Pancreas (tissue), 10 donors: ENCODE data around the gene ENTR1. TPM values are rescaled to one million over a fixed set of nuclear protein-coding genes. Genes with fewer than 3 reads are reported as not detected.

Experiments
- ATAC-seq, 4 donors: fragments of 200-7000 bp; cut with Tn5 transposase; one replicate each; pipeline versions ENCODE4 v1.8.0 to v1.9.1; 2020; ENCODE audit warnings: mild to moderate bottlenecking in 4 of 4, moderate library complexity in 4 of 4
- DNase-seq, 6 donors: peaks; one replicate each; pipeline ENCODE4 v3.0.0-alpha.2; 2020
- FAIRE-seq: peaks from 2 replicates; lab custom pipeline; 2012; peaks lifted over from hg19 to GRCh38; lab: Jason Lieb, UNC
- H3K27ac ChIP-seq, 4 donors: fragments of 200-600 bp; sonication (generic); 1 replicate in 3 of 4; 2 replicates in 1 of 4; pipeline versions ENCODE4 v1.5.0 to v1.8.0; 2020
- H3K27me3 ChIP-seq, 4 donors: fragments of 200-600 bp; one replicate each; pipeline ENCODE4 v1.8.0; 2021
- H3K36me3 ChIP-seq, 3 donors: fragments of 200-600 bp; sonication (generic) in 1 of 3; one replicate each; pipeline versions ENCODE4 v1.5.0 to v1.8.0; 2020 to 2021
- H3K4me1 ChIP-seq, 3 donors: fragments of 200-600 bp; one replicate each; pipeline ENCODE4 v1.8.0; 2021
- H3K4me3 ChIP-seq, 4 donors: fragments of 200-600 bp; sonication (generic) in 2 of 4; one replicate each; pipeline versions ENCODE4 v1.5.0 to v1.8.0; 2020 to 2021
- H3K9me3 ChIP-seq, 4 donors: fragments of 200-600 bp; one replicate each; pipeline ENCODE4 v1.8.0; 2021
- CTCF ChIP-seq, 4 donors: fragments of 200-600 bp; sonication (generic) in 3 of 4; IDR thresholded peaks; one replicate each; pipeline versions ENCODE4 v1.5.0 to v1.8.0; 2021; ENCODE audit warnings: antibody characterized with exemption in 4 of 4
- WGBS, 2 donors: extraction: QIAGEN DNeasy Blood & Tissue Kit; methylation state at CpG; one replicate each; pipeline ENCODE4 v1.1.7; 2013; 5-methylcytosine and 5-hydroxymethylcytosine counted together
- intact Hi-C, 3 donors: fragments of 100-400 bp; cut with DNase I; formaldehyde crosslinking; loops; one replicate each; pipeline versions ENCODE4 v1.11.1 to v1.14.2; 2022
- polyA plus RNA-seq, 2 donors: library from polyadenylated mRNA; stranded (reverse); fragments of 200-250 nt; gene quantifications; one replicate each; pipeline ENCODE4 v1.2.3, GENCODE V29; 2013
- total RNA-seq, 6 donors: library from RNA; stranded (reverse); fragmentation: NEBNext Ultra II Directional in 4 of 6; extraction: Animal tissue kit (Norgen Biotek cat#: 25700) in 4 of 6; gene quantifications; one replicate each; pipeline versions ENCODE4 v1.2.1 to v1.2.4, GENCODE V29; 2021 to 2023
- donor health status: healthy with polysubstance abuse.
- donor health status: DM: no; HTN: no; CAD: no; lungs with moderate emphysema.
- donor health status: DM: no; HTN: no; CAD: no.
- donor health status: control.
- donor health status: control.
- donor health status: Bipolar disorder and iron deficiency.
- donor health status: DM: yes; HTN: yes; CAD: no.
- donor health status: DM: no; HTN: no; CAD: no.
- donor health status: DM: no; HTN: no; CAD: no.
- donor health status: DM: yes; HTN: yes; CAD: no.

Gene ENTR1
- total and polyA plus RNA-seq, 8 donors = 13.8 to 36.6 (median 22.2) TPM

GRCh38 chr9:136416427-136416826 lies 6.0 kb upstream of the ENTR1 start:
- no peak for FAIRE-seq
- Histone ChIP-seq H3K36me3 (peaks cover 0 to 68% (median 30%) of the 10 kb centered on the region in 3 donors), H3K4me1 (peaks cover 0 to 5% (median 4%) of the 10 kb centered on the region in 3 donors), H3K9me3 (no peaks in the 10 kb centered on the region), H3K27me3 (no peaks in the 10 kb centered on the region), H3K4me3 (no peak overlapping the region), H3K27ac (no peak overlapping the region)
- DNase-seq = no peak
- intact Hi-C loops = no loop called here
- 95 to 96% methylated on average over 8 of the region's 8 CpGs for WGBS, 2 donors
- ATAC-seq = no peak
- no peak for TF ChIP-seq CTCF (IDR thresholded peaks at IDR 0.05)

- ATAC-seq (no peak), FAIRE-seq (no peak), DNase-seq (peak in 2 of 6 donors; percentile 53 to 63)
- Histone ChIP-seq H3K27me3 (no peaks in the 10 kb centered on the region), H3K4me3 (no peak overlapping the region), H3K36me3 (peaks cover 0 to 42% (median 13%) of the 10 kb centered on the region in 3 donors), H3K27ac (no peak overlapping the region), H3K9me3 (no peaks in the 10 kb centered on the region), H3K4me1 (peaks cover 0 to 15% (median 13%) of the 10 kb centered on the region in 3 donors)
- intact Hi-C loops = no loop called here
- WGBS, 2 donors = 75 to 76% methylated on average over 9 of the region's 9 CpGs
- no peak for TF ChIP-seq CTCF (IDR thresholded peaks at IDR 0.05)
Observed at GRCh38 chr9:136412962-136413361, 2.5 kb upstream of the ENTR1 start.

- 27 to 29% methylated on average over 4 of the region's 4 CpGs for WGBS, 2 donors
- DNase-seq (no peak), FAIRE-seq (no peak), ATAC-seq (no peak)
- peak overlapping the region; percentile 72 to 97 (median 89) for H3K4me3 ChIP-seq
- no peak for TF ChIP-seq CTCF (IDR thresholded peaks at IDR 0.05)
- H3K27ac ChIP-seq = no peak overlapping the region
- H3K27me3 ChIP-seq = no peaks in the 10 kb centered on the region
- H3K4me1 ChIP-seq = peaks cover 0 to 15% (median 13%) of the 10 kb centered on the region in 3 donors
- intact Hi-C loops = no loop called here
- H3K9me3 ChIP-seq = no peaks in the 10 kb centered on the region
- peaks cover 0 to 34% (median 11%) of the 10 kb centered on the region in 3 donors for H3K36me3 ChIP-seq
Observed at GRCh38 chr9:136411378-136411777, 964 bp upstream of the ENTR1 start.

- FAIRE-seq = no peak
- intact Hi-C loops = no loop called here
Observed at GRCh38 chr9:136409557-136410455, 608 bp downstream of the ENTR1 start.

More at GRCh38 chr9:136409557-136410455, 608 bp downstream of the ENTR1 start:
- DNase-seq (peak in 4 of 6 donors; percentile 29 to 78 (median 60)), ATAC-seq (peak; percentile 25 to 49 (median 39))
- H3K27me3 ChIP-seq = no peaks in the 10 kb centered on the region
- 9 to 11% methylated on average over 51 to 71 of the region's 71 CpGs for WGBS, 2 donors
- H3K36me3 ChIP-seq = peaks cover 0 to 30% (median 11%) of the 10 kb centered on the region in 3 donors
- peak overlapping the region in 2 of 4 donors; percentile 28 to 51 for H3K27ac ChIP-seq
- peak overlapping the region; percentile 55 to 97 (median 76) for H3K4me3 ChIP-seq
- H3K4me1 ChIP-seq = peaks cover 0 to 15% (median 13%) of the 10 kb centered on the region in 3 donors
- no peaks in the 10 kb centered on the region for H3K9me3 ChIP-seq
- no peak for TF ChIP-seq CTCF (IDR thresholded peaks at IDR 0.05)
